ENCODE data around the gene CEACAM8. TPM values are rescaled to one million over a fixed set of nuclear protein-coding genes. Genes with fewer than 3 reads are reported as not detected.

CEACAM8 gene
- total and polyA plus RNA-seq, 7 donors, result 0.03 to 0.25 TPM; not detected in 5

- no peaks in the 10 kb centered on the region for H3K27me3 ChIP-seq (ENCODE audit: insufficient read depth in 3 of 3, low read length in 2 of 3)
- no peaks in the 10 kb centered on the region for H3K9me3 ChIP-seq
- H3K36me3 ChIP-seq (ENCODE audit: insufficient read depth in 1 of 2, low read depth in 1 of 2), result no peaks in the 10 kb centered on the region
- intact Hi-C loops (cut with DNase I), result loop anchor here in 1 of 2 donors (5.0 kb wide), 1 partner anchor 143 kb away; no protein-coding TSS in a partner anchor
- no peaks in the 10 kb centered on the region for H3K4me1 ChIP-seq
- 74 to 86% (median 79%) methylated on average over 11 of the region's 11 CpGs for WGBS, 3 donors
- no peak for DNase-seq
- no peak overlapping the region for H3K4me3 ChIP-seq
- TF ChIP-seq CTCF (IDR thresholded peaks at IDR 0.05), result no peak
- ATAC-seq, result no peak
- no peak overlapping the region for H3K27ac ChIP-seq
Measured at GRCh38 chr19:42595550-42596172, 937 bp upstream of the CEACAM8 start.

DNA sequence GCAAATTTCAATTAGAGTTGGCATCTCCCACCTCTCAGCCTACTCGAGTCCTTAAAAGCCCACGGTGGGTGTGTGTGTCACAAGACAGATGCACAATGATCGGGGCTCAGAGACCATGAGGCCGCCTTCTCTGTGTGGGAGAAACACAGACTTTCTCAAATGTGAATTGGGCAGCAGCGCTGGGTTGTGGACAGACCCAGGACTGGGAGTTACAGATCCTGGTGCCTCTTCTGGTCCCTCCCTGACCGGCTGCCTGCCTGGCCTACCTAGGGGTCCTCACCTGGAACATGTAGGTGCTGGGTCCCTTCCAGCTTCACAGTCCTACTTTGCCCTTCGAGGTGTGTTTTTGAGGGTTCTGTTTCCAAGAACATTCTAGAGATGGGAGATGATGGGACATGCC is 4.9 kb downstream of the CEACAM8 start:
- WGBS, 3 donors, result 81 to 88% (median 82%) methylated on average over 7 of the region's 7 CpGs
- Histone ChIP-seq H3K4me1 (no peaks in the 10 kb centered on the region), H3K4me3 (no peak overlapping the region), H3K27me3 (ENCODE audit: insufficient read depth in 3 of 3, low read length in 2 of 3) (no peaks in the 10 kb centered on the region), H3K9me3 (no peaks in the 10 kb centered on the region), H3K27ac (no peak overlapping the region), H3K36me3 (ENCODE audit: insufficient read depth in 1 of 2, low read depth in 1 of 2) (no peaks in the 10 kb centered on the region)
- ATAC-seq, result no peak
- DNase-seq, result no peak
- no peak for TF ChIP-seq CTCF (IDR thresholded peaks at IDR 0.05)
- intact Hi-C loops (cut with DNase I), result no loop called here

DNA sequence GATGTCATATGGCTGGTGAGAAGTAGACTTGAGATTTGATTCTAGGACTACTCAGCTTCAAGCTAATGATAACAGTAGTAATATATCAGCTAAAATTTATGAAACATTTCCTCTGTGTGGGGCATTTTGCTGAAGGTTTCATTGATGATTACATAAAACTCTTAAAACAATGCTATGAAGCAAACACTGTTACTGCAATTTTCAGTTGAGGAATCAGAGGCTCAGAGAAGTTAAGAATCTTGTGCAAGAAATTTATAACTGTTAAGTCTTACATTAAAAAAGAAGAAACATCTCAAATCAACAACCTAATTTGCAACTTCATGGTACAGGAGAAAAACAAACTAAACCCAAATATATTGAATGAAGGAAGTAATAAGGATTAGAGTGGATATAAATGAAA is 10.3 kb downstream of the CEACAM8 start:
- ATAC-seq (no peak), DNase-seq (no peak)
- TF ChIP-seq CTCF (IDR thresholded peaks at IDR 0.05), result no peak
- intact Hi-C loops (cut with DNase I), result no loop called here
- no peaks in the 10 kb centered on the region for H3K9me3 ChIP-seq
- H3K4me3 ChIP-seq, result no peak overlapping the region
- H3K4me1 ChIP-seq, result no peaks in the 10 kb centered on the region
- no peaks in the 10 kb centered on the region for H3K27me3 ChIP-seq (ENCODE audit: insufficient read depth in 3 of 3, low read length in 2 of 3)
- no peaks in the 10 kb centered on the region for H3K36me3 ChIP-seq (ENCODE audit: insufficient read depth in 1 of 2, low read depth in 1 of 2)
- no peak overlapping the region for H3K27ac ChIP-seq

DNA sequence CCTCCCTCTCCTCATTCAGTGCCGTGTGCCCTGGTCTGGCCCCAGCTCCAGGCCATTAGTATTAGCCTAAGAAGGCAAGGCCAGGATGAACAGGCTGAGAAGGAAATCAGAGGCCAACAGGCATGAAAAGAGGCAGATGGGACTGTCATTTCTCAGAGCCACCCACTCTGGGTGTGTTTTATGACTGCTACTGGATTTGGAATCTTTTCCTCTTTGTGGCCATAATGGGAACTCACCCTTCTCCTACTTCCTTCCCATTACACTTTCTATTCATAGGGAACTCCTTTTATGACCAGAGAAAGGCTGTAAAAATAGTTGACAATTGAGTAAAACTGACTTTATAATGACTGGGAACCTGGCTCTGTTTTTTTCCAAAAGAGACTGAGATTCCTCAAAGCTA is 17.7 kb downstream of the CEACAM8 start:
- DNase-seq (no peak), ATAC-seq (no peak)
- H3K36me3 ChIP-seq (ENCODE audit: insufficient read depth in 1 of 2, low read depth in 1 of 2), result no peaks in the 10 kb centered on the region
- no peaks in the 10 kb centered on the region for H3K9me3 ChIP-seq
- no peak overlapping the region for H3K4me3 ChIP-seq
- WGBS, 3 donors, result 24 to 38% (median 29%) methylated on average over 1 of the region's 1 CpG
- peaks cover 0 to 2% (median 0%) of the 10 kb centered on the region in 3 donors for H3K27me3 ChIP-seq (ENCODE audit: insufficient read depth in 3 of 3, low read length in 2 of 3)
- H3K27ac ChIP-seq, result no peak overlapping the region
- no peak for TF ChIP-seq CTCF (IDR thresholded peaks at IDR 0.05)
- H3K4me1 ChIP-seq, result no peaks in the 10 kb centered on the region
- intact Hi-C loops (cut with DNase I), result no loop called here

DNA sequence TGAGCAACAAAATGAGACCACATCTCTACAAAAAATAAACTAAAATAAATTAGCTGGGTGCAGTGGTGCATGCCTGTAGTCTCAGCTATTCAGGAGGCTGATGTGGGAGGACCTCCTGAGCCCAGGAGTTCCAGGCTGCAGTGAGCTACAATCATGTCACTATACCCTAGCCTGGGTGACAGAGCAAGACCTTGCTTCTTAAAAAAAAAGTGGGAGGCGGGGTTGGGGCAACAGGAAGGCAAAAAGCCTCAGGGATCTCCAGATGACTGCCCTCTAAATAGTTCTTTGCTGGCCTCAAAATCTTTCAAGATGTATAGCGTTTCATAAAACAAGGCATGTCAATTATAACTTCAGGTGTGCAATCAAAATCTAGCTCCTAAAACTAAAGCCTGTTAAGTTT is 18.5 kb downstream of the CEACAM8 start:
- no peak for DNase-seq
- 75 to 84% (median 84%) methylated on average over 2 of the region's 2 CpGs for WGBS, 3 donors
- ATAC-seq, result no peak
- Histone ChIP-seq H3K9me3 (no peaks in the 10 kb centered on the region), H3K27me3 (ENCODE audit: insufficient read depth in 3 of 3, low read length in 2 of 3) (peaks cover 0 to 2% (median 0%) of the 10 kb centered on the region in 3 donors), H3K4me3 (no peak overlapping the region), H3K27ac (no peak overlapping the region), H3K36me3 (ENCODE audit: insufficient read depth in 1 of 2, low read depth in 1 of 2) (no peaks in the 10 kb centered on the region), H3K4me1 (no peaks in the 10 kb centered on the region)
- intact Hi-C loops (cut with DNase I), result no loop called here
- no peak for TF ChIP-seq CTCF (IDR thresholded peaks at IDR 0.05)

Measured in psoas muscle (tissue), 8 donors.